HG03457 (cell line): ENCODE data around the gene CLEC4G.
"Not testable (repeated sequence)": the region's sequence is repeated elsewhere in the genome, so short reads cannot be mapped to it uniquely, and the experiment has no call there.

Source experiments
- ATAC-seq: cut with Tn5 transposase; IDR thresholded peaks from one replicate; pipeline ENCODE4 v1.9.1; 2021; ENCODE audit warnings: moderate number of reproducible peaks; ENCODE audit not compliant: unreplicated experiment

CLEC4G gene, protein sequence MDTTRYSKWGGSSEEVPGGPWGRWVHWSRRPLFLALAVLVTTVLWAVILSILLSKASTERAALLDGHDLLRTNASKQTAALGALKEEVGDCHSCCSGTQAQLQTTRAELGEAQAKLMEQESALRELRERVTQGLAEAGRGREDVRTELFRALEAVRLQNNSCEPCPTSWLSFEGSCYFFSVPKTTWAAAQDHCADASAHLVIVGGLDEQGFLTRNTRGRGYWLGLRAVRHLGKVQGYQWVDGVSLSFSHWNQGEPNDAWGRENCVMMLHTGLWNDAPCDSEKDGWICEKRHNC

DNA sequence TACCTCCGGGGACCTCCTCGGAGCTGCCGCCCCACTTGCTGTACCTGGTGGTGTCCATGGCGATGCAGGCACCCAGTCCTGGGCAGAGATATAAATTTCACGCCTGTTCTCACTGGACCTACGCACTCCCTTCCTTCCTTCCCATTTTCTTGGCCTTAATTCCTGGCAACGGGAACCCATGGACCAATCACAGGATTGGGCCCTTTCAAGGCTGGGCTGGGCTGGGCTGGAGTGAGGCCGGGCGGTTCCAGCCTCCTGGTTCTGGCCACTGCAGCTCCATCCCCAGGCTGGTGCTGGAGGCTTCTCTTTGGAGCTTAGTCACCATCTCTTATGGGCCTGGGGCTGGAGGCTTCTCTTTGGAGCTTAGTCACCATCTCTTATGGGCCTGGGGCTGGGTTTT, at the start of gene CLEC4G:
CLEC4G (minus strand) TSS at position 66 of the 400 bp plus-strand sequence; CDS start at position 58, 8 bp downstream.
- no peak for ATAC-seq

DNA sequence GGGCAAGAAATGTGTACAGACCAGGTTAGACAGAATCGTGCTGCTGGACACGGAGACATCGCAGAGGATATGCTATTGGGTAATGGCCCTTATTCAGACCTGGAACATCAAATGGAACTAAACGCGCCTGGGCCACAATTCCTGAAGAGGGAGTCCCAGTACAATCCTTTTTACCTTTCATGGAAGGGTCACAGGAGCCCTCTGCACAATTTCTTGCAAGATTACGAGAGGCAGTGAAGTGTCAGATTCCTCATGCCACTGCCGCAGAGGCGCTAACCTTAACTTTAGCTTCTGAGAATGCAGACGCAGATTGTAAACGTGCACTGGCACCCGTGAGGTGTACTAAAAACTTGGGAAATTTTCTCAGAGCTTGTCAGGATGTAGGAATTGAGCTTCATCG, 49.2 kb upstream of the CLEC4G start:
- ATAC-seq, result no peak

DNA sequence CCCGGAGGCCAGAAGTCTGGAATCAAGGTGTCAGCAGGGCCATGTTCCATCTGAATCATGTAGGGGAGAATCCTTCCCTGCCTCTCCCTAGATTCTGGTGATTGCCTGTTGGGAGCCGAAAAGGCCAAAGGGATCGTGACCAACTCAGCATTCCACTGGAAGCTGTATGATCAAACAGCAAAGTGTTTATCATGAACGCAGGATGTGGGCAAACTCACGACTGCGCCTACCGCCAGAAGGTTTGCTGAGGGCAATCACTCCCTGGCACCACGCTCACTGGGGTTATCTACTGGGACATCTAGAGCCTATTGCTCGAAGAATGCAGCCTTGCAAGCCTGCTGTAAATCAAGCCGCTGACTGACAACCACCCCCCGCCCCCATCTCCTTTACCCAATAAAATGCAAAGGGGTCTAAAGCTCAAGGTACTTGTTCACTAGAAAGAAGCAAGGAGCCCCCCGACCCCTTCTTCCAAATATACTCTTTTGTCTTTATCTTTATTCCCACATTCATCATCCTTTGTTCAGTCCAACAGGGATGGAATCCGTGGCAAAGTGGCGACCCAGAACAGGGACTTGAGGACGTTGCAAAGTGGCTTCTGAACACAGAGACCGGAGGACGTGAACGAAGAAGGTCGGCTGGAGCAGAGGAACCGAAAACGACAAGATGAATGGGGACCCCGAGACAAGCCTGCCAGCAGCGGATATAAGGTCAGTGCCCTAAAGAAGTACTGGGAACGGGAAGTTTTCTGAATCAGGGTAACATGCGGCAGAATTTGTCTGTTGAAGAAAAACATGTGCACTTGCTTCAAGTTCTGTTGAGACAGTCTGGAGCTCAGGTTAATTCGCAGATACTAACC, 47.9 kb upstream of the CLEC4G start:
- no peak for ATAC-seq

DNA sequence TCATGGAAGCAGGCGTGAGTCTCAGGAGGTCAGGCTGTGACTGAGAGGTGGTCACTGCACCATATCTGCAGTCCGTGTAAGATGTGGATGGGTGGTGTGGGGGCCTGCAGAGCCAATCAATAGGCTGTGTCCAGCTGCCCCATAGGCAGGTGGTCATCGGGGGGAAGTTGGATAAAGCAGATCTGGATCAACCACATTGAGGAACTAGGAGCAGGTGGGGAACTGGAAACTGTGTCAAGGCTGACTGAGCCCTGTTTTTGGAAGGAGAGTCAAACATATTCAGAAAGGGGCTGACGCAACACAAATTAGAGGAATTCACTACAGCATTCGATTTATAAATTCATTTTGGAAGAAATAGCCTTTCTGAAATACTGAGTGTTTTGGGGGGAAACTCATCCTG, 46.2 kb upstream of the CLEC4G start:
- ATAC-seq, result no peak

DNA sequence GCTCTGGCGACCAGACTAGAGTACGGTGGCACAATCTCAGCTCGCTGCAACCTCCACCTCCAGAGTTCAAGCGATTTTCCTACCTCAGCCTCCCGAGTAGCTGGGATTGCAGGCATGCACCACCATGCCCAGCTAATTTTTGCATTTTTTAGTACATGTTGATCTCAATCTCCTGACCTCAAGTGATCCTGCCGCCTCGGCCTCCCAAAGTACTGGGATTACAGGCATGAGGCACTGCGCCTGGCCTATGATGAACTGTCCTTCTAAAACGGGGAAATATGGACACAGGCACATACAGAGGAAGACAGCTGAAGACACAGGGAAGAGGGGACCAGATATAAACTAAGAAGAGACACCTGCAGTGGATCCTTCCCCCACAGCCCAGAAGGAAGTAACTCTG, 43.9 kb upstream of the CLEC4G start:
- no peak for ATAC-seq

DNA sequence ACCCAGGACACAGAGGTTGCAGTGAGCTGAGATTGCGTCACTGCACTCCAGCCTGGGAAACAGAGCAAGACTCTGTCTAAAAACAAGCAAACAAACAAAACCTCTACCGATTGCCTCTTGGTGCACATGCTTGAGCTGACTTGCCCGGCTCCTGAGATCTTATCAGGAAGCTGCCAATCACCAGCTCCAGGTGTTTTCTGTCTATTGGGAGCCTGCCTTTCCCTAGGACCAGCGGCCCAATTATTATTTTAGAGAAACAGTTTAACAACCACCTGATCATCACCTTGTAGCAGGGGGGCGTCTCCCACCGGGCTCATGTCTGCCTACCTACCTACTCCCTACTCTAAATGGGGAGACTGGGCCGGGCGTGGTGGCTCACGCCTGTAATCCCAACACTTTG, 41.9 kb upstream of the CLEC4G start:
- no peak for ATAC-seq

DNA sequence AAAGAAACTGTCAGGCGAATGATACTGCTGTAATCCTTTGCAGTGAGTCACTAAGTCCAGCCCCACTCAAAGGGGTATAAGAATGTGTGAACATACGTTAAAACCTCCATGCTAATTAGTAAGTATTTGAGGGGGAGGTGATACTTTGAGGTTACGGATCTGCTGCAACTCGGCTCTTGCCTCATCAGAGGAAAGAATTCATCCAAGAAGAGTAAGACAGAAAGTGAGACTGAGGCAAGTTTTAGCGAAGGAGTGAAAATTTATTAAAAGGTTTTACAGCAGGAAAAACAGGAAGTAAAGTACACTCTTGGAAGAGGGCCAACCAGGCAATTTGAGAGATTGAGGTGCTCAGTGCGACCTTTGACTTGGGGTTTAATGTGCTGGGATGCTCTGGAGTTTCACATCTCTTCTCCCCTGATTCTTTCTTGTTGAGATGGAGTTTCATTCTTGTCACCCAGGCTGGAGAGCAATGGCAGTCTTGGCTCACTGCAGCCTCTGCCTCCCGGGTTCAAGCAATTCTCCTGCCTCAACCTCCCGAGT, 40.9 kb upstream of the CLEC4G start:
- no peak for ATAC-seq

DNA sequence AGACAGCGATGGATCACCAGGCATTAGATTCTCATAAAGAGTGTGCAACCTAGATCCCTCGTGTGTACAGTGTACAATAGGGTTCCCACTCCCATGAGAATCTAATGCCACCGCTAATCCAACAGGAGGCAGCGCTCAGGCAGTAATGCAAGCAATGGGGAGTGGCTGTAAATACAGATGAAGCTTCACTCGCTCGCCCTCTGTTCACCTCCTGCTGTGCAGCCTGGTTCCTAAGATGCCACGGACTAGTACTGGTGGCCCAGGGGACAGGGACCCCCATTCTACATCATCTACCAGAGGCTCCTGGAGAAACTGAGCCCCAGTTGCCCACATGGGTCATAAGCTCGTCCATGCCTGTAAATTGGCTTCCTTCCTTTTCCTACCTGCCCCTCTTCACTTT, 39.2 kb upstream of the CLEC4G start:
- no peak for ATAC-seq

DNA sequence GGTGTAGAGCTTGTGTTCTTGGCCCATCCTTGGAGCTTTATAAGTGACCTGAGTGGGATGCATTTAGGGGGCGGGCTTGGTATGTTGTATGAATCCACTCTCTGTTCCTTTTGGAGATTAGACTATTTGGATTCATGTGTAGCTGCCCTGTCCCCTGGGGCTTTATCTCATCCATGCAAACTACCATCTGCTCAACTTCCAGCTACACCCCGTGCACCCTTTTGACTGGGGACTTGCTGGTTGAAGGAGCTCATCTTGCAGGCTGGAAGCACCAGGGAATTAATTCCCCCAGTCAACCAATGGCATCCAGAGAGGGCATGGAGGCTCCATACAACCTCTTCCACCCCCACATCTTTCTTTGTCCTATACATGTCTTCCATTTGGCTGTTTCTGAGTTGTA, 37.3 kb upstream of the CLEC4G start:
- no peak for ATAC-seq

DNA sequence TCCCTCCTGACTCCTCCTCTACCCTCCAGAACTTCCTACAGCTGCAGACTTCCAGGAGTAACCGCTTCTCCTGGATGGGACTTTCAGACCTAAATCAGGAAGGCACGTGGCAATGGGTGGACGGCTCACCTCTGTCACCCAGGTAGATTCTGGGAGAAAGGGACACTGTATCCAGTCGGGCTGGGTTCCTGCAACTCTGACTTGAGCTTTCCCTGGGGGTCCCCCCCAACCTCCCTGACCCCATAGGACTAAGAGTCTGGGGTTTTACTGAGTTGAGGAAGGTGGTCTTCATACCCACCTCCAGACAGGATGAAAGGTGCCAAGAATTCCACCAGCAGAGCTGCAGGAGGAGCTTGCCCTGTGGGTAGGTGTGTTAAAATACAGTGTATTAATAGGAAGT, 35.6 kb upstream of the CLEC4G start:
- no peak for ATAC-seq

DNA sequence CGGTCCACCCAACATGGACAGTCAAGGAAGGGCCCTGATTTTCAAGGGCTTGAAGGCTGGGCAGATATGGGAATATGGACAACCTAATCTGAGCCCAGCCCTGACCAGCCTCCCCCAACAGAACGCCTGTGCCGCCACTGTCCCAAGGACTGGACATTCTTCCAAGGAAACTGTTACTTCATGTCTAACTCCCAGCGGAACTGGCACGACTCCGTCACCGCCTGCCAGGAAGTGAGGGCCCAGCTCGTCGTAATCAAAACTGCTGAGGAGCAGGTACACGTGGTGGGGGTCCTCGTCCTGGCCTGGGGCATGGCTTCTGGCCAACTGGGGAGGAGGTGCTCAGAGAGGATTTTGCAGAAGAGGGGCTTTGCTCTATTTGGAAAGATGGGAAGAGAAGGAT, 34.6 kb upstream of the CLEC4G start:
- ATAC-seq, result no peak

DNA sequence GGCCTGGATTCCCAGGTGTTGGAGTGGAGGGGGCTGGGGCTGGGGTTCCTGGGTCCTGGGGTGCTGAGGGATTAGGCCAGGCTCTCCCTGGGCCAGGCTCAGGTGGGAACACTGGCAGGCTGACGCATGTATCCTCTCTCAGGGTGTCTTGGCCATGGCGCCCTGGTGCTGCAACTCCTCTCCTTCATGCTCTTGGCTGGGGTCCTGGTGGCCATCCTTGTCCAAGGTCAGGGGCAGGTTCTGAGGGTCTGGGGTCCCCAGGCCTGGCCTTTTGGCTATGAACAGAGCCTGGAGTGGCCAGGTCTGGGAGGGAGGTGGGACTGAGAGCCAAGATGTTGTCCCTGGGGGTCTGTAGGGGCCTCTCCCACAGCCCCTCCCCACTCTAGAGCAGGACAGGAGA, 33.1 kb upstream of the CLEC4G start:
- ATAC-seq, result not testable (repeated sequence)

DNA sequence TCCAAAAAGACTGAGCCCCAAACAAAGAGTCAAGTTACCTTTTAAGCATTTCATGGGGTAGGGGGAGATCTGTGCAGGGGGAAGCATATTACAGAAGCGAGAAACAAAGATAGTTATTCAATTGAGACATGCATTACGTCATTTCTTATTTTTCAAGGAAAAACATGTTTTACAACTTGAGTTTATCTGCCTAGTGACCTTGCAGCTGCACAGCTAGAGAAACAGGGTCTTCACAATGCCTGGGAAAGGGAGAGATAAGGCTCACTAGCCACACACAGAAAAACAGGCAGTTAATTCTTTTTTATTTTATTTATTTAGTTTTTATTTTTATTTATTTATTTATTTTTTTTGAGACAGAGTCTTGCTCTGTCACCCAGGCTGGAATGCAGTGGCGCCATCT, 32.2 kb upstream of the CLEC4G start:
- not testable (repeated sequence) for ATAC-seq

DNA sequence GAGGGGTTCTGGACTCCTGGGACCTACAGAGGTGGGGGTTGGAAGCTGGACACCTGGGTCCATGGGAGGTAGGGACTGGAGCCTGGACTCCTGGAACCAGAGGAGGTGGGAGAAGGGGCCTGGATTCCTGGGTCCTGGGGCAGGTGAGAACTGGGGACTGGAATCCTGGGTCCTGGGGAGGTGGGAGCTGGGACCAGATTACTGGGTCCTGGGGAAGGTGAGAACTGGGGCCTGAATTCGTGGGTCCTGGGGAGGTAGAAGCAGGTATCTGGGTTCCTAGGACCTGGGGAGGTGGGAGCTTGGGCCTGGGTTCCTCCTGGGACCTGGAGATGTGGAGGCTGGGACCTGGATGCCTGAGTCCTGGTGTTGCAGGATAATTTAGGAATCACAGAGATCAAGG, 31.8 kb upstream of the CLEC4G start:
- ATAC-seq, result no peak

DNA sequence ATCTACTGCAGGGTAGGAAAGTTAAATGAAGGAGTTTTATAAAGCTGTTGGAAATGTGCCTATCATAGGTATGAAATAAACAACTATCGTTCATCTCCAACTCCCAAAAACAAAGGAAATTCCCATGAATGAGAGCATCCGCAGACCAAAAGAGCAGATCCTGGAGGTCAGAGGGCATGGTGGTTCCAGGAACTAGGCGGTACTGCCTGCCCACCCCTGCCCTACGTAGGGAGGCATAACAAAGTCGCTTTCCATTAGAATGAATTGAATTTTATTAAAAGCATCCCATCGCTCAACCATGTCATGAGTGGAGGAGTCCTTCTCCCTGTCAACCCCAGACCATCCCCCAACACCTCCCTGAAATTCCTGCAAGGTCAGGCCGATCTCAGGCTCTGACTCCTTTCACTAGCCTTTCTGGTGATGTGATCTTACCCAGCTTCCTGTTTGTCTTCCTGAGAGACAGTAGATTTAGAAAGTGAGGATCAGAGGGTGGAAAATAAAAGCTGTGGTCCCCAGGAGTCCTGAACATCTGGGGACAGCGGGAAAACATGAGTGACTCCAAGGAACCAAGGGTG, 30.9 kb upstream of the CLEC4G start, which contains the start of gene CLEC4M:
CLEC4M (plus strand) TSS at position 525 of the 575 bp plus-strand sequence; CDS start at position 549, 24 bp downstream.
- ATAC-seq, result no peak

DNA sequence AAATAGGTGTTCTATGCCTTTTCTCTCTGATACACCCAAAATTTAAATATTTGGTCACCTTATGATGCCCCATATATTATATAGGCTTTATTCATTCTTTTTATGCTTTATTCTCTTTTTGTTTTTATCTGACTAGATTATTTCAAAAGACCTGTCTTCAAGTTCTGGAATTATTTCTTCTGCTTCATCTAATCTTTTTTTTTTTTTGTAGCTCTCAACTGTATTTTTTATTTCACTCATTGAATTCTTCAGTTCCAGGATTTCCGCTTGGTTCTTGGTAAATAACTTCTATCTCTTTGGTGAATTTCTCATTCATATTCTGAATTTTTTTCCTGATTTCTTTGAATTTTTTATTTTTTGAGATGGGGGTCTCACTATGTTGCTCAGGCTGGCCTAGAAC, 27.2 kb upstream of the CLEC4G start:
- ATAC-seq, result no peak

DNA sequence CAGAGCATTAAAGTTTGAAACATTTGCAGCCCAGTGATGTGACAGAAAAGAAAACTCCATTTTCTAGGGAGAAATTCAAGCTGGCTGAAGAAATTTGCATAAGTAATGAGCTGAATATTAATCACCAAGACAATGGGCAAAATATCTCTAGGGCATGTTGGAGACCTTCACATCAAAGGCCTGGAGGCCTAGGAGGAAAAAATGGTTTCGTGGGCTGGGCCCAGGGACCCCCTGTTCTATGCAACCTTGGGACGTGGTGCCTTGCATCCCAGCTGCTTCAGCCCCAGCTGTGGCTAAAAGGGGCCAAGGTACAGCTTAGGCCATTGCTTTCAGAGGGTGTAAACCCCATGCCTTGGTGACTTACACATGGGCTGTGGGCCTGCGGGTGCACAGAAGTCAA, 25.4 kb upstream of the CLEC4G start:
- no peak for ATAC-seq

DNA sequence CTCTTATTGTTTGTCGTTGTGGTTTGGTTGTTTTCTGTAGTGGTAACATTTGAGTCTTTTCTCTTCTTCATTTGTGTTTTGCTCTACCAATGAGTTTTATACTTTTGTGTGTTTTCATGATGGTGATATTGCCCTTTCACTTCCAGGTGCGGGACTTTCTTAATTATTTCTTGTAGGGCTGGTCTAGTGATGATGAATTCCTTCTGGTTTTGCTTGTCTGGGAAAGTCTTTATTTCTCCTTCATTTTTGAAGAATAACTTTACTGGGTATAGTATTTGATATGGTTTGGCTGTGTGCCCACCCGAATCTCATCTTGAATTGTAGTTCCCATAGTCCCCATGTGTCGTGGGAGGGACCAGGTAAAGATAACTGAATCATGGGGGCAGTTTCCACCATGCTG, 24.3 kb upstream of the CLEC4G start:
- ATAC-seq, result no peak

DNA sequence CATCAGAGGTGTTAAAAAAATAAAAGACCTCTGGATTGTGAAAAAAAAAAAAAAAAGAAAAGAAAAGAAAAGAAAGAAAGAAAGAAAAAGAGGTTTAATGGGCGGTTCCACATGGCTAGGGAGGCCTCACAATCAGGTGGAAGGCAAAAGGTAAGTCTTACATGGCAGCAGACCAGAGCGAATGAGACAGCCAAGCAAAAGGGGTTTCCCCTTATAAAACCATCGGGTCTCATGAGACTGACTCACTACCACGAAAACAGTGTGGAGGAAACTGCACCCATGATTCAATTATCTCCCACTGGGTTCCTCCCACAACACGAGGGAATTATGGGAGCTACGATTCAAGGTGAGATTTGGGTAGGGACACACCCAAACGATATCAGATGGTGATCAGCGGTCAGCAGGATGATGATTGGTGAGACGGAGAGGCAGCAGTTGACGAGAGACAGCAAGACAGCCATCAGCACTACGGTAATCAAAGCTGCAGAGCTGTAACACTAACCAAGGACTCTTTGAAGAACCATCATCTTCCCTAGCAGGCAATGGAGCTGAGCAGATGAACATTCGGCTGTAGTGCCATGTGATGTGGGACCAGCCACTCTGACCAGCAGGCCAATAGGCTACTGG, 19.4 kb upstream of the CLEC4G start:
- ATAC-seq, result no peak

DNA sequence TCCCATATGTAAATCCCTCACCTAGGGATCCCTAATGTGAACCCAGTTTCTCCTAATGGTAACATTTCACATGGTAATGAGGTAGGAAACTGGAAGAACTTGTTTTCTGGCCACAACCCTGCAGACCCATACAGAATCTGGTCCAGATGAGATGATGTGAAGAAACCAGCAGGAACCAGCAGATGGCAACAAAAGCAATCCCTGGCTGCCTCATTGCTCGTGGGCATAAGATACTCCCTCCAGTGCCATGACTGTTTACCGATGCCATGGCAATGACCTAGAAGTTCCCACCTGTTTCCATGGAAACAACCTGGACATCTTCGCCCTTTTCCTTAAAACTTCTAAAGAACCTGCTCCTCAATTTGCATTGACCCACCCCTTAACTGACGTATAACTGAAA, 16.8 kb upstream of the CLEC4G start:
- ATAC-seq, result no peak

DNA sequence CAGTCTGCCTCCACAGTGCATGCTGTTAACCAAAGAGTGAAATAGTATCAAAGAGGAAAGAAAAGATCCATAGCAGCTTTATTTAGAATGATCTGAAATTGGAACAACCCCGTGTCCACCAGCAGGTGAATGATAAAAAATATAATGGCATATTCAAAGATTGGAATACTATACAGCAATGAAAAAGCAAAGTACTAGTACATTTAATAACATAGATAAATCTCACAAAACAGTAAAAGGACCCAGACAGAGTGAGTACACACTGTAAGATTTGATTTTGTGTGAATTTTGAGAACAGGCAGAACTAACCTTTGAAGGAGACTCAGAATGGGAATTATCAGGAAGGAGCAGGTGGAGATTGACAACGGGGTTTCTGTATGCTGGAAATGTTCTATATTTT, 16.3 kb upstream of the CLEC4G start:
- no peak for ATAC-seq
